HEK293 (cell line): ENCODE measurements around the gene HGFAC.

Source experiments
- CTCF ChIA-PET: fragments of 350-600 bp; formaldehyde crosslinking; extraction: SDS; loops from one replicate; lab custom pipeline; 2021; ENCODE audit warnings: antibody characterized with exemption; lab: Yijun Ruan, JAX
- POLR2A ChIA-PET: fragments of 300-600 bp; formaldehyde crosslinking; extraction: SDS; loops from one replicate; lab custom pipeline; 2020; ENCODE audit warnings: antibody characterized with exemption, inconsistent platforms; lab: Yijun Ruan, JAX
- H3K27ac ChIP-seq: fragments of 200-500 bp; sonication (Bioruptor generic); 2 replicates; pipeline ENCODE4 v1.5.1; 2014; ENCODE audit warnings: low read depth, low read length, control low read depth, inconsistent platforms; ENCODE audit errors: extremely low read depth
- H3K36me3 ChIP-seq, 2 experiments: fragments of 200-500 bp in 1 of 2; sonication (Bioruptor generic) in 1 of 2; 1 replicate in 1 of 2; 2 replicates in 1 of 2; pipeline ENCODE4 v1.5.1; 2014 to 2017; ENCODE audit warnings: inconsistent platforms in 2 of 2, low read length in 2 of 2; ENCODE audit not compliant: control insufficient read depth in 2 of 2, insufficient read depth in 1 of 2
- H3K4me1 ChIP-seq: fragments of 200-500 bp; sonication (Bioruptor generic); 2 replicates; pipeline ENCODE4 v1.5.1; 2014; ENCODE audit warnings: mild to moderate bottlenecking, low read length, inconsistent platforms; ENCODE audit not compliant: control insufficient read depth, insufficient read depth
- H3K4me3 ChIP-seq: 2 replicates; pipeline ENCODE4 v1.5.1; 2011; ENCODE audit warnings: low read depth, mild to moderate bottlenecking, control low read depth, low read length, moderate library complexity
- H3K9me3 ChIP-seq: fragments of 200-500 bp; sonication (Bioruptor generic); 2 replicates; pipeline ENCODE4 v1.5.1; 2014; ENCODE audit warnings: low read depth, low read length, inconsistent platforms; ENCODE audit not compliant: control insufficient read depth, insufficient read depth
- BCL11B ChIP-seq: fragments of 450-650 bp; formaldehyde crosslinking; IDR thresholded peaks from 2 replicates; pipeline ENCODE4 v1.5.1; 2016; ENCODE audit warnings: low read depth, missing biosample characterization, missing genetic modification characterization
- KLF1 ChIP-seq: fragments of 450-650 bp; formaldehyde crosslinking; IDR thresholded peaks from 2 replicates; pipeline ENCODE4 v1.5.1; 2016; ENCODE audit warnings: missing biosample characterization, missing genetic modification characterization
- REST ChIP-seq: fragments of 450-650 bp; formaldehyde crosslinking; IDR thresholded peaks from 2 replicates; pipeline ENCODE4 v1.5.1; 2016; ENCODE audit warnings: missing biosample characterization, missing genetic modification characterization
- SCRT1 ChIP-seq: fragments of 450-650 bp; formaldehyde crosslinking; IDR thresholded peaks from 2 replicates; pipeline ENCODE4 v1.5.1; 2016; ENCODE audit warnings: missing biosample characterization, missing genetic modification characterization, borderline replicate concordance
- ZBTB20 ChIP-seq: fragments of 450-650 bp; formaldehyde crosslinking; IDR thresholded peaks from 2 replicates; pipeline ENCODE4 v1.5.1; 2016; ENCODE audit warnings: missing biosample characterization, missing genetic modification characterization
- ZNF2 ChIP-seq: fragments of 450-650 bp; formaldehyde crosslinking; IDR thresholded peaks from 2 replicates; pipeline ENCODE4 v1.5.1; 2016; ENCODE audit warnings: missing biosample characterization, missing genetic modification characterization
- ZNF394 ChIP-seq: fragments of 450-650 bp; formaldehyde crosslinking; IDR thresholded peaks from 2 replicates; pipeline ENCODE4 v1.5.1; 2016; ENCODE audit warnings: missing biosample characterization, missing genetic modification characterization, mild to moderate bottlenecking, moderate library complexity, borderline replicate concordance
- ZNF473 ChIP-seq: fragments of 450-650 bp; formaldehyde crosslinking; IDR thresholded peaks from 2 replicates; pipeline ENCODE4 v1.5.1; 2017; ENCODE audit warnings: missing biosample characterization, missing genetic modification characterization
- ZNF571 ChIP-seq: fragments of 450-650 bp; formaldehyde crosslinking; IDR thresholded peaks from 2 replicates; pipeline ENCODE4 v1.5.0; 2017; ENCODE audit warnings: missing biosample characterization, missing genetic modification characterization
- ZNF621 ChIP-seq: fragments of 450-650 bp; formaldehyde crosslinking; IDR thresholded peaks from 2 replicates; pipeline ENCODE4 v1.5.1; 2017; ENCODE audit warnings: missing biosample characterization, missing genetic modification characterization
- ZNF677 ChIP-seq: fragments of 450-650 bp; IDR thresholded peaks from 2 replicates; pipeline ENCODE4 v1.5.0; 2018; ENCODE audit warnings: missing biosample characterization, mild to moderate bottlenecking, missing genetic modification characterization, moderate library complexity
- TF ChIP-seq, protein P1 (sequence below): fragments of 450-650 bp; formaldehyde crosslinking; IDR thresholded peaks from 2 replicates; pipeline ENCODE4 v1.5.1; 2016; ENCODE audit warnings: missing biosample characterization, missing genetic modification characterization
- TF ChIP-seq, protein P2 (sequence below): fragments of 450-650 bp; formaldehyde crosslinking; IDR thresholded peaks from 2 replicates; pipeline ENCODE4 v1.5.1; 2016; ENCODE audit warnings: missing biosample characterization, missing genetic modification characterization, borderline replicate concordance
- TF ChIP-seq, protein P3 (sequence below): fragments of 450-650 bp; formaldehyde crosslinking; IDR thresholded peaks from 2 replicates; pipeline ENCODE4 v1.5.1; 2016; ENCODE audit warnings: missing biosample characterization, missing genetic modification characterization
- TF ChIP-seq, protein P4 (sequence below): fragments of 450-650 bp; formaldehyde crosslinking; IDR thresholded peaks from 2 replicates; pipeline ENCODE4; 2016; ENCODE audit warnings: missing biosample characterization, missing genetic modification characterization

Gene HGFAC

GRCh38 chr4:3471098-3471760 lies 29.5 kb downstream of the HGFAC start:
- Histone ChIP-seq H3K9me3 (no peaks in the 10 kb centered on the region), H3K36me3 (no peaks in the 10 kb centered on the region), H3K4me1 (no peaks in the 10 kb centered on the region), H3K4me3 (no peak overlapping the region), H3K27ac (no peak overlapping the region)
- TF ChIP-seq REST = no peak
- TF ChIP-seq, protein P1, sequence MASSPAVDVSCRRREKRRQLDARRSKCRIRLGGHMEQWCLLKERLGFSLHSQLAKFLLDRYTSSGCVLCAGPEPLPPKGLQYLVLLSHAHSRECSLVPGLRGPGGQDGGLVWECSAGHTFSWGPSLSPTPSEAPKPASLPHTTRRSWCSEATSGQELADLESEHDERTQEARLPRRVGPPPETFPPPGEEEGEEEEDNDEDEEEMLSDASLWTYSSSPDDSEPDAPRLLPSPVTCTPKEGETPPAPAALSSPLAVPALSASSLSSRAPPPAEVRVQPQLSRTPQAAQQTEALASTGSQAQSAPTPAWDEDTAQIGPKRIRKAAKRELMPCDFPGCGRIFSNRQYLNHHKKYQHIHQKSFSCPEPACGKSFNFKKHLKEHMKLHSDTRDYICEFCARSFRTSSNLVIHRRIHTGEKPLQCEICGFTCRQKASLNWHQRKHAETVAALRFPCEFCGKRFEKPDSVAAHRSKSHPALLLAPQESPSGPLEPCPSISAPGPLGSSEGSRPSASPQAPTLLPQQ = no peak
- no peak for TF ChIP-seq ZBTB20 (tag by site-specific recombination)
- TF ChIP-seq KLF1 (tag by site-specific recombination) = no peak
- TF ChIP-seq, protein P2, sequence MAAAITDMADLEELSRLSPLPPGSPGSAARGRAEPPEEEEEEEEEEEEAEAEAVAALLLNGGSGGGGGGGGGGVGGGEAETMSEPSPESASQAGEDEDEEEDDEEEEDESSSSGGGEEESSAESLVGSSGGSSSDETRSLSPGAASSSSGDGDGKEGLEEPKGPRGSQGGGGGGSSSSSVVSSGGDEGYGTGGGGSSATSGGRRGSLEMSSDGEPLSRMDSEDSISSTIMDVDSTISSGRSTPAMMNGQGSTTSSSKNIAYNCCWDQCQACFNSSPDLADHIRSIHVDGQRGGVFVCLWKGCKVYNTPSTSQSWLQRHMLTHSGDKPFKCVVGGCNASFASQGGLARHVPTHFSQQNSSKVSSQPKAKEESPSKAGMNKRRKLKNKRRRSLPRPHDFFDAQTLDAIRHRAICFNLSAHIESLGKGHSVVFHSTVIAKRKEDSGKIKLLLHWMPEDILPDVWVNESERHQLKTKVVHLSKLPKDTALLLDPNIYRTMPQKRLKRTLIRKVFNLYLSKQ (tag by site-specific recombination) = no peak
- TF ChIP-seq, protein P3, sequence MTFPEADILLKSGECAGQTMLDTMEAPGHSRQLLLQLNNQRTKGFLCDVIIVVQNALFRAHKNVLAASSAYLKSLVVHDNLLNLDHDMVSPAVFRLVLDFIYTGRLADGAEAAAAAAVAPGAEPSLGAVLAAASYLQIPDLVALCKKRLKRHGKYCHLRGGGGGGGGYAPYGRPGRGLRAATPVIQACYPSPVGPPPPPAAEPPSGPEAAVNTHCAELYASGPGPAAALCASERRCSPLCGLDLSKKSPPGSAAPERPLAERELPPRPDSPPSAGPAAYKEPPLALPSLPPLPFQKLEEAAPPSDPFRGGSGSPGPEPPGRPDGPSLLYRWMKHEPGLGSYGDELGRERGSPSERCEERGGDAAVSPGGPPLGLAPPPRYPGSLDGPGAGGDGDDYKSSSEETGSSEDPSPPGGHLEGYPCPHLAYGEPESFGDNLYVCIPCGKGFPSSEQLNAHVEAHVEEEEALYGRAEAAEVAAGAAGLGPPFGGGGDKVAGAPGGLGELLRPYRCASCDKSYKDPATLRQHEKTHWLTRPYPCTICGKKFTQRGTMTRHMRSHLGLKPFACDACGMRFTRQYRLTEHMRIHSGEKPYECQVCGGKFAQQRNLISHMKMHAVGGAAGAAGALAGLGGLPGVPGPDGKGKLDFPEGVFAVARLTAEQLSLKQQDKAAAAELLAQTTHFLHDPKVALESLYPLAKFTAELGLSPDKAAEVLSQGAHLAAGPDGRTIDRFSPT (tag by site-specific recombination) = no peak
- no peak for TF ChIP-seq ZNF677 (tag by site-specific recombination)
- no peak for TF ChIP-seq ZNF571 (tag by site-specific recombination)
- TF ChIP-seq ZNF2 (tag by site-specific recombination) = no peak
- no peak for TF ChIP-seq SCRT1 (tag by site-specific recombination)
- no peak for TF ChIP-seq BCL11B
- no peak for TF ChIP-seq ZNF394 (tag by site-specific recombination)
- TF ChIP-seq, protein P4, sequence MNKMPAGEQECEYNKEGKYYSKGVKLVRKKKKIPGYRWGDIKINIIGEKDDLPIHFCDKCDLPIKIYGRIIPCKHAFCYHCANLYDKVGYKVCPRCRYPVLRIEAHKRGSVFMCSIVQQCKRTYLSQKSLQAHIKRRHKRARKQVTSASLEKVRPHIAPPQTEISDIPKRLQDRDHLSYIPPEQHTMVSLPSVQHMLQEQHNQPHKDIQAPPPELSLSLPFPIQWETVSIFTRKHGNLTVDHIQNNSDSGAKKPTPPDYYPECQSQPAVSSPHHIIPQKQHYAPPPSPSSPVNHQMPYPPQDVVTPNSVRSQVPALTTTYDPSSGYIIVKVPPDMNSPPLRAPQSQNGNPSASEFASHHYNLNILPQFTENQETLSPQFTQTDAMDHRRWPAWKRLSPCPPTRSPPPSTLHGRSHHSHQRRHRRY (tag by site-specific recombination) = no peak
- no peak for TF ChIP-seq ZNF621 (tag by site-specific recombination)
- TF ChIP-seq ZNF473 (tag by site-specific recombination) = no peak
- POLR2A ChIA-PET = no interaction called here
- CTCF ChIA-PET = interaction anchor here (3.0 kb wide), 1 partner anchor 10 kb away, joined by 16 read pairs; no protein-coding TSS in a partner anchor
